Testis (tissue), 3 donors: ENCODE measurements around the gene EIF2D. TPM values are rescaled to one million over a fixed set of nuclear protein-coding genes. Genes with fewer than 3 reads are reported as not detected.

Source experiments
- DNase-seq: peaks from one replicate; pipeline ENCODE4 v3.0.0-alpha.2; 2019
- H3K27ac ChIP-seq, 2 donors: fragments of 200-600 bp; sonication (generic); one replicate each; pipeline ENCODE4 v1.5.1; 2019
- H3K27me3 ChIP-seq: fragments of 200-600 bp; sonication (generic); one replicate; pipeline ENCODE4 v1.5.1; 2019
- H3K36me3 ChIP-seq: fragments of 200-600 bp; sonication (generic); one replicate; pipeline ENCODE4 v1.5.1; 2017; ENCODE audit warnings: low read depth; ENCODE audit errors: missing control alignments
- H3K4me1 ChIP-seq: fragments of 200-600 bp; sonication (generic); one replicate; pipeline ENCODE4 v1.5.1; 2019
- H3K4me3 ChIP-seq, 2 donors: fragments of 200-600 bp; sonication (generic); one replicate each; pipeline ENCODE4 v1.5.1; 2017 to 2019
- H3K9me3 ChIP-seq: fragments of 200-600 bp; sonication (generic); one replicate; pipeline ENCODE4 v1.5.1; 2017
- CTCF ChIP-seq, 3 experiments: fragments of 450-650 bp in 2 of 3; fragments of 200-600 bp in 1 of 3; sonication (generic) in 1 of 3; IDR thresholded peaks; one replicate each; pipeline ENCODE4 v1.5.1; 2016 to 2019; ENCODE audit warnings: antibody characterized with exemption in 3 of 3, mild to moderate bottlenecking in 2 of 3, moderate library complexity in 1 of 3
- POLR2A ChIP-seq: fragments of 450-650 bp; IDR thresholded peaks from one replicate; pipeline ENCODE4 v1.6.1; 2017; ENCODE audit warnings: antibody characterized with exemption, mild to moderate bottlenecking, moderate library complexity
- WGBS, 2 donors: methylation state at CpG; one replicate each; pipeline ENCODE4 v1.1.5; 2018; 5-methylcytosine and 5-hydroxymethylcytosine counted together
- intact Hi-C: fragments of 100-400 bp; cut with DNase I; formaldehyde crosslinking; loops from one replicate; pipeline ENCODE4 v1.15.1; 2023; ENCODE audit warnings: low total_unique reads
- polyA plus RNA-seq: library from polyadenylated mRNA; stranded (reverse); fragments of 350-450 nt; fragmentation: Illumina TruSeq; extraction: RNeasy Lipid Tissue Mini Kit (QIAGEN cat#74804); gene quantifications from one replicate; pipeline ENCODE4 v1.2.3, GENCODE V29; 2014; ENCODE audit warnings: low read depth, low replicate concordance; ENCODE audit not compliant: insufficient read depth
- total RNA-seq, 2 donors: library from RNA; depleted of rRNA; stranded (reverse); fragments of >200 nt; gene quantifications; one replicate each; pipeline ENCODE4 v1.2.3, GENCODE V29; 2016

The EIF2D gene
- total and polyA plus RNA-seq, 3 donors from 2014 or later: 54.8 to 65.3 (median 59.4) TPM

- H3K4me3 ChIP-seq: no peak overlapping the region
- DNase-seq: peak; percentile 45
- no peaks in the 10 kb centered on the region for H3K4me1 ChIP-seq
- no peaks in the 10 kb centered on the region for H3K9me3 ChIP-seq
- H3K27me3 ChIP-seq: no peaks in the 10 kb centered on the region
- peak in 2 of 3 experiments; percentile 18 to 27 for TF ChIP-seq CTCF (IDR thresholded peaks at IDR 0.05)
- TF ChIP-seq POLR2A: no peak
- H3K36me3 ChIP-seq: no peaks in the 10 kb centered on the region
- intact Hi-C loops: no loop called here
- H3K27ac ChIP-seq: no peak overlapping the region
- WGBS, 2 donors: 61 to 63% methylated on average over 8 of the region's 8 CpGs
Measured at GRCh38 chr1:206590025-206590758, 22.1 kb downstream of the EIF2D start.

- 55 to 71% methylated on average over 7 of the region's 7 CpGs for WGBS, 2 donors
- Histone ChIP-seq H3K36me3 (no peaks in the 10 kb centered on the region), H3K27me3 (no peaks in the 10 kb centered on the region), H3K4me3 (no peak overlapping the region), H3K4me1 (no peaks in the 10 kb centered on the region), H3K9me3 (no peaks in the 10 kb centered on the region), H3K27ac (no peak overlapping the region)
- no peak for DNase-seq
- intact Hi-C loops: loop anchor here (10.0 kb wide), 1 partner anchor 94 kb away; no protein-coding TSS in a partner anchor
- TF ChIP-seq POLR2A: no peak
- no peak for TF ChIP-seq CTCF (IDR thresholded peaks at IDR 0.05)
Measured at GRCh38 chr1:206589206-206589605, 23.1 kb downstream of the EIF2D start.

GRCh38 chr1:206588492-206588891 lies 23.8 kb downstream of the EIF2D start:
- WGBS, 2 donors: 73 to 82% methylated on average over 6 of the region's 6 CpGs
- Histone ChIP-seq H3K4me3 (no peak overlapping the region), H3K9me3 (no peaks in the 10 kb centered on the region), H3K4me1 (no peaks in the 10 kb centered on the region), H3K36me3 (no peaks in the 10 kb centered on the region), H3K27ac (no peak overlapping the region), H3K27me3 (no peaks in the 10 kb centered on the region)
- intact Hi-C loops: loop anchor here (10.0 kb wide), 1 partner anchor 94 kb away; no protein-coding TSS in a partner anchor
- no peak for TF ChIP-seq POLR2A
- TF ChIP-seq CTCF (IDR thresholded peaks at IDR 0.05): no peak
- no peak for DNase-seq

GRCh38 chr1:206587904-206588303 lies 24.4 kb downstream of the EIF2D start:
- H3K36me3 ChIP-seq: no peaks in the 10 kb centered on the region
- WGBS, 2 donors: 82 to 85% methylated on average over 14 of the region's 14 CpGs
- TF ChIP-seq CTCF (IDR thresholded peaks at IDR 0.05) (no peak), POLR2A (no peak)
- H3K9me3 ChIP-seq: no peaks in the 10 kb centered on the region
- intact Hi-C loops: loop anchor here (10.0 kb wide), 1 partner anchor 93 kb away; no protein-coding TSS in a partner anchor
- no peak for DNase-seq
- H3K27ac ChIP-seq: no peak overlapping the region
- H3K4me1 ChIP-seq: peaks cover 2% of the 10 kb centered on the region
- H3K27me3 ChIP-seq: no peaks in the 10 kb centered on the region
- H3K4me3 ChIP-seq: no peak overlapping the region
